ENCODE results near the gene EHBP1L1. TPM values are rescaled to one million over a fixed set of nuclear protein-coding genes. Genes with fewer than 3 reads are reported as not detected.

EHBP1L1 gene
- total and polyA plus RNA-seq, 2 of the 13 experiments (the other 11 are each of a cell fraction or from before 2014, with no cell fraction given), result 8.3 to 10.6 TPM

DNA sequence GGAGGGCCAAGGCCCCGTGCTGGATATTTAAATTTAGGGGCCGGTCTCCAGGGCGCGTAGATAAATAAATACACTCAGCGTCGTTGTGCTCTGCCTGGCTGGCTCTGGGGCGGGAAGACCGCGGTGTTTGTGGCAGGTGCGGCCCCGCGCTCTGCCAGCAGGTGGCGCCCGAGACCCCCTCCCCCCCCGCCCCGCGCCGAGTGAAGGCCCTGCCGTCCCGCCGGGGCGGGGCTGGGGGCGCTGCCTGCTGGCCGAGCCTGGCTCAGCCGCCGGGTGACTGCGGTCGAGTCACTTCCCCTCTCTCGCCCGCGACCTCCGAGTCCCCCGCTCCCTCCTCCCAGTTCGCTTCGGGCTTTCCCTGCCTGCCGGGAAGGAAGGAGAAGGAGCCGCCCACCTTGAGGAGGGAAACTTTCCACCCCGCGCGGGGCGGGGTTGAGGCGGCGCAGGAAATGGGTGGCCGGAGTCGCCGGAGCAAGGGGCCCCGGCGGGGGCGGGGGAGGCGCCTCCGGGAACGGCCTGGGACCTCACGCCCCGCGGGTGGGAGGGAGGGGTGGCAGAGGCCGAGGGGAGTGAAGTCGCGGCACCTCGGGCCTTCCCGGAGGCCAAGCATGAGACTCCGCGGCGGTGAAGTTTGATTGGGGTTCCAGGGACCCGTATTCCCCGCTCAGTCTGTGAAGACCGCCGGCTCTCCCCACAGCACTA is 1.6 kb upstream of the EHBP1L1 start (continued):
- TF ChIP-seq REL (CRISPR knock-in tag; conservative IDR thresholded peaks at IDR 0.05), result no peak
- TF ChIP-seq, protein P1, sequence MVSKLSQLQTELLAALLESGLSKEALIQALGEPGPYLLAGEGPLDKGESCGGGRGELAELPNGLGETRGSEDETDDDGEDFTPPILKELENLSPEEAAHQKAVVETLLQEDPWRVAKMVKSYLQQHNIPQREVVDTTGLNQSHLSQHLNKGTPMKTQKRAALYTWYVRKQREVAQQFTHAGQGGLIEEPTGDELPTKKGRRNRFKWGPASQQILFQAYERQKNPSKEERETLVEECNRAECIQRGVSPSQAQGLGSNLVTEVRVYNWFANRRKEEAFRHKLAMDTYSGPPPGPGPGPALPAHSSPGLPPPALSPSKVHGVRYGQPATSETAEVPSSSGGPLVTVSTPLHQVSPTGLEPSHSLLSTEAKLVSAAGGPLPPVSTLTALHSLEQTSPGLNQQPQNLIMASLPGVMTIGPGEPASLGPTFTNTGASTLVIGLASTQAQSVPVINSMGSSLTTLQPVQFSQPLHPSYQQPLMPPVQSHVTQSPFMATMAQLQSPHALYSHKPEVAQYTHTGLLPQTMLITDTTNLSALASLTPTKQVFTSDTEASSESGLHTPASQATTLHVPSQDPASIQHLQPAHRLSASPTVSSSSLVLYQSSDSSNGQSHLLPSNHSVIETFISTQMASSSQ (IDR thresholded peaks at IDR 0.05; ENCODE audit: low read depth), result no peak
- TF ChIP-seq, protein P1 (CRISPR knock-in tag; IDR thresholded peaks at IDR 0.05; ENCODE audit: borderline replicate concordance), result 0 out of 2 replicates have a peak, but pooled peaks have one; percentile 30
- no peak for TF ChIP-seq TGIF2 (CRISPR knock-in tag; IDR thresholded peaks at IDR 0.05)
- no peak for TF ChIP-seq ZNF577 (CRISPR knock-in tag; IDR thresholded peaks at IDR 0.05; ENCODE audit: borderline replicate concordance, low read depth)
- TF ChIP-seq RXRA (CRISPR knock-in tag; IDR thresholded peaks at IDR 0.05), result peak; percentile 58; the same call in 1 of the 2 replicates
- no peak for TF ChIP-seq ZNF546 (CRISPR knock-in tag; conservative IDR thresholded peaks at IDR 0.05)
- TF ChIP-seq, protein P2, sequence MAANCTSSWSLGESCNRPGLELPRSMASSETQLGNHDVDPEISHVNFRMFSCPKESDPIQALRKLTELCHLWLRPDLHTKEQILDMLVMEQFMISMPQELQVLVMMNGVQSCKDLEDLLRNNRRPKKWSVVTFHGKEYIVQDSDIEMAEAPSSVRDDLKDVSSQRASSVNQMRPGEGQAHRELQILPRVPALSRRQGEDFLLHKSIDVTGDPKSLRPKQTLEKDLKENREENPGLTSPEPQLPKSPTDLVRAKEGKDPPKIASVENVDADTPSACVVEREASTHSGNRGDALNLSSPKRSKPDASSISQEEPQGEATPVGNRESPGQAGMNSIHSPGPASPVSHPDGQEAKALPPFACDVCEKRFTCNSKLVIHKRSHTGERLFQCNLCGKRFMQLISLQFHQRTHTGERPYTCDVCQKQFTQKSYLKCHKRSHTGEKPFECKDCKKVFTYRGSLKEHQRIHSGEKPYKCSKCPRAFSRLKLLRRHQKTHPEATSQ (CRISPR knock-in tag; IDR thresholded peaks at IDR 0.05; ENCODE audit: borderline replicate concordance), result no peak
- TF ChIP-seq ZNF292 (CRISPR knock-in tag; IDR thresholded peaks at IDR 0.05; ENCODE audit: borderline replicate concordance, low read depth), result no peak
- no peak for TF ChIP-seq ZNF33B (CRISPR knock-in tag; IDR thresholded peaks at IDR 0.05)
- TF ChIP-seq, protein P3, sequence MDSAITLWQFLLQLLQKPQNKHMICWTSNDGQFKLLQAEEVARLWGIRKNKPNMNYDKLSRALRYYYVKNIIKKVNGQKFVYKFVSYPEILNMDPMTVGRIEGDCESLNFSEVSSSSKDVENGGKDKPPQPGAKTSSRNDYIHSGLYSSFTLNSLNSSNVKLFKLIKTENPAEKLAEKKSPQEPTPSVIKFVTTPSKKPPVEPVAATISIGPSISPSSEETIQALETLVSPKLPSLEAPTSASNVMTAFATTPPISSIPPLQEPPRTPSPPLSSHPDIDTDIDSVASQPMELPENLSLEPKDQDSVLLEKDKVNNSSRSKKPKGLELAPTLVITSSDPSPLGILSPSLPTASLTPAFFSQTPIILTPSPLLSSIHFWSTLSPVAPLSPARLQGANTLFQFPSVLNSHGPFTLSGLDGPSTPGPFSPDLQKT (CRISPR knock-in tag; IDR thresholded peaks at IDR 0.05; ENCODE audit: borderline replicate concordance), result no peak
- TF ChIP-seq ETV6 (CRISPR knock-in tag; conservative IDR thresholded peaks at IDR 0.05), result no peak
- TF ChIP-seq, protein P4, sequence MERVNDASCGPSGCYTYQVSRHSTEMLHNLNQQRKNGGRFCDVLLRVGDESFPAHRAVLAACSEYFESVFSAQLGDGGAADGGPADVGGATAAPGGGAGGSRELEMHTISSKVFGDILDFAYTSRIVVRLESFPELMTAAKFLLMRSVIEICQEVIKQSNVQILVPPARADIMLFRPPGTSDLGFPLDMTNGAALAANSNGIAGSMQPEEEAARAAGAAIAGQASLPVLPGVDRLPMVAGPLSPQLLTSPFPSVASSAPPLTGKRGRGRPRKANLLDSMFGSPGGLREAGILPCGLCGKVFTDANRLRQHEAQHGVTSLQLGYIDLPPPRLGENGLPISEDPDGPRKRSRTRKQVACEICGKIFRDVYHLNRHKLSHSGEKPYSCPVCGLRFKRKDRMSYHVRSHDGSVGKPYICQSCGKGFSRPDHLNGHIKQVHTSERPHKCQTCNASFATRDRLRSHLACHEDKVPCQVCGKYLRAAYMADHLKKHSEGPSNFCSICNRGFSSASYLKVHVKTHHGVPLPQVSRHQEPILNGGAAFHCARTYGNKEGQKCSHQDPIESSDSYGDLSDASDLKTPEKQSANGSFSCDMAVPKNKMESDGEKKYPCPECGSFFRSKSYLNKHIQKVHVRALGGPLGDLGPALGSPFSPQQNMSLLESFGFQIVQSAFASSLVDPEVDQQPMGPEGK (CRISPR knock-in tag; IDR thresholded peaks at IDR 0.05), result peak; percentile 77
- peak; percentile 29 for TF ChIP-seq RBM39 (IDR thresholded peaks at IDR 0.05; ENCODE audit: low read depth, low read length, poor library complexity, severe bottlenecking)
- peak; percentile 61; the same call in 1 of the 2 replicates for TF ChIP-seq KLF12 (CRISPR knock-in tag; IDR thresholded peaks at IDR 0.05; ENCODE audit: borderline replicate concordance)
- no peak for TF ChIP-seq ZNF674 (CRISPR knock-in tag; IDR thresholded peaks at IDR 0.05; ENCODE audit: low read depth)
- peak; percentile 10; the same call in 1 of the 2 replicates for TF ChIP-seq ZNF331 (CRISPR knock-in tag; IDR thresholded peaks at IDR 0.05)
- TF ChIP-seq, protein P5, sequence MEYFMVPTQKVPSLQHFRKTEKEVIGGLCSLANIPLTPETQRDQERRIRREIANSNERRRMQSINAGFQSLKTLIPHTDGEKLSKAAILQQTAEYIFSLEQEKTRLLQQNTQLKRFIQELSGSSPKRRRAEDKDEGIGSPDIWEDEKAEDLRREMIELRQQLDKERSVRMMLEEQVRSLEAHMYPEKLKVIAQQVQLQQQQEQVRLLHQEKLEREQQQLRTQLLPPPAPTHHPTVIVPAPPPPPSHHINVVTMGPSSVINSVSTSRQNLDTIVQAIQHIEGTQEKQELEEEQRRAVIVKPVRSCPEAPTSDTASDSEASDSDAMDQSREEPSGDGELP (IDR thresholded peaks at IDR 0.05; ENCODE audit: borderline replicate concordance, low read depth), result no peak; the same call in 1 of the 2 replicates
- no peak for TF ChIP-seq TRIM24 (CRISPR knock-in tag; IDR thresholded peaks at IDR 0.05)
- TF ChIP-seq GTF3A (CRISPR knock-in tag; conservative IDR thresholded peaks at IDR 0.05), result no peak

Data from HepG2 (cell line).